CMK (cell line): Measurements from ENCODE around the gene FAM50A.
"Not testable (repeated sequence)": the region's sequence is repeated elsewhere in the genome, so short reads cannot be mapped to it uniquely, and the experiment has no call there.

Experiments
- DNase-seq: peaks from one replicate; pipeline ENCODE4 v3.0.0-alpha.2; 2010; ENCODE audit warnings: low read depth

FAM50A gene

GRCh38 chrX:154443992-154444754 lies at the start of gene FAM50A:
Gene FAM50A, plus strand, starts transcription at chrX:154444141. Its CDS starts 95 bp downstream, at chrX:154444236.
- DNase-seq, result no peak

- not testable (repeated sequence) for DNase-seq
Measured at GRCh38 chrX:154396363-154396762, 47.6 kb upstream of the FAM50A start.

- no peak for DNase-seq
Measured at GRCh38 chrX:154396973-154397887, 46.7 kb upstream of the FAM50A start.

- DNase-seq, result peak; percentile 89
Measured at GRCh38 chrX:154397888-154398667, 45.9 kb upstream of the FAM50A start, which contains the start of gene RPL10. Gene RPL10, plus strand, starts transcription at chrX:154398377. Its CDS starts 143 bp downstream, at chrX:154398520.

GRCh38 chrX:154398668-154399526 lies 45.0 kb upstream of the FAM50A start:
- DNase-seq, result no peak

GRCh38 chrX:154399527-154400368 lies 44.2 kb upstream of the FAM50A start:
- DNase-seq, result no peak

- DNase-seq, result not testable (repeated sequence)
Measured at GRCh38 chrX:154400369-154400817, 43.5 kb upstream of the FAM50A start.

- no peak for DNase-seq
Measured at GRCh38 chrX:154401045-154401799, 42.7 kb upstream of the FAM50A start.

GRCh38 chrX:154401918-154402621 lies 41.9 kb upstream of the FAM50A start:
- no peak for DNase-seq

- DNase-seq, result no peak
Measured at GRCh38 chrX:154402622-154403127, 41.3 kb upstream of the FAM50A start.

GRCh38 chrX:154403192-154403591 lies 40.7 kb upstream of the FAM50A start:
- DNase-seq, result no peak

- DNase-seq, result no peak
Measured at GRCh38 chrX:154403858-154404257, 40.1 kb upstream of the FAM50A start.

- DNase-seq, result no peak
Measured at GRCh38 chrX:154404625-154405192, 39.2 kb upstream of the FAM50A start.

- DNase-seq, result no peak
Measured at GRCh38 chrX:154408659-154409221, 35.2 kb upstream of the FAM50A start.

- DNase-seq, result no peak
Measured at GRCh38 chrX:154409222-154409871, 34.6 kb upstream of the FAM50A start, which contains the start of gene DNASE1L1. Gene DNASE1L1, minus strand, starts transcription at chrX:154409254. Its CDS starts 3,686 bp downstream, at chrX:154405568.

GRCh38 chrX:154411981-154412340 lies 32.0 kb upstream of the FAM50A start:
- no peak for DNase-seq

- DNase-seq, result no peak
Measured at GRCh38 chrX:154412468-154412867, 31.5 kb upstream of the FAM50A start.
